Naive thymus-derived CD8-positive, alpha-beta T cell (primary cell): ENCODE results near the gene GPD2. TPM values are rescaled to one million over a fixed set of nuclear protein-coding genes. Genes with fewer than 3 reads are reported as not detected.
"Not testable (repeated sequence)": the region's sequence is repeated elsewhere in the genome, so short reads cannot be mapped to it uniquely, and the experiment has no call there.

Experiments
- ATAC-seq, 2 donors: fragments of 150-1000 bp; cut with Tn5 transposase in 1 of 2; sonication (Bioruptor Pico), chemical (Tn5 transposase) in 1 of 2; 1 replicate in 1 of 2; 2 replicates in 1 of 2; pipeline ENCODE4 v1.10.0; 2021; ENCODE audit warnings: mild to moderate bottlenecking in 2 of 2, moderate library complexity in 2 of 2
- POLR2A ChIA-PET: fragments of 350-600 bp; sonication (Branson Sonifier 250); formaldehyde crosslinking; loops from one replicate; lab custom pipeline; 2021; ENCODE audit warnings: antibody characterized with exemption; lab: Charles Lee
- DNase-seq, 10 donors: peaks; one replicate each; pipeline versions ENCODE4 v3.0.0 to v3.0.0-alpha.2; 2020 to 2022
- H3K27ac Mint-ChIP-seq, 10 donors: one replicate each; pipeline ENCODE4 v1.8.0; 2020 to 2022; ENCODE audit warnings: mild to moderate bottlenecking in 10 of 10, mixed read lengths in 10 of 10, moderate library complexity in 4 of 10, inconsistent platforms in 1 of 10
- H3K27me3 Mint-ChIP-seq, 5 donors: one replicate each; pipeline ENCODE4 v1.8.0; 2021 to 2022; ENCODE audit warnings: mixed read lengths in 5 of 5
- H3K36me3 Mint-ChIP-seq, 3 donors: one replicate each; pipeline ENCODE4 v1.8.0; 2020 to 2022; ENCODE audit warnings: mixed read lengths in 3 of 3, mild to moderate bottlenecking in 2 of 3, inconsistent platforms in 1 of 3
- H3K4me1 Mint-ChIP-seq, 4 donors: one replicate each; pipeline ENCODE4 v1.8.0; 2021 to 2022; ENCODE audit warnings: mixed read lengths in 4 of 4
- H3K4me3 Mint-ChIP-seq, 10 donors: one replicate each; pipeline ENCODE4 v1.8.0; 2020 to 2022; ENCODE audit warnings: mild to moderate bottlenecking in 10 of 10, mixed read lengths in 10 of 10, moderate library complexity in 6 of 10, inconsistent platforms in 1 of 10
- H3K9me3 Mint-ChIP-seq, 9 donors: one replicate each; pipeline ENCODE4 v1.8.0; 2020 to 2022; ENCODE audit warnings: mixed read lengths in 9 of 9, mild to moderate bottlenecking in 3 of 9, inconsistent platforms in 1 of 9, moderate library complexity in 1 of 9
- polyA plus RNA-seq, 3 donors: library from polyadenylated mRNA; unstranded; fragments of 300-500 nt; fragmentation: Illumina TruSeq; gene quantifications; one replicate each; pipeline ENCODE4 v1.2.3, GENCODE V29; 2021
- total RNA-seq, 8 experiments: library from RNA in 2 of 8; stranded (reverse) in 2 of 8; gene quantifications; one replicate each; pipeline ENCODE4 v1.2.3 and lab custom pipeline; 2021 to 2026

GPD2 gene
- total and polyA plus RNA-seq, 5 experiments from 2014 or later, result 3.0 to 10.2 (median 4.0) TPM

- POLR2A ChIA-PET, result interaction anchor here (1.4 kb wide), 1 partner anchor 255 kb away, joined by 6 read pairs; no protein-coding TSS in a partner anchor
- Mint-ChIP-seq H3K36me3 (peaks cover 0 to 4% (median 0%) of the 10 kb centered on the region in 3 donors), H3K27me3 (no peaks in the 10 kb centered on the region), H3K27ac (peak overlapping the region in 1 of 10 donors; percentile 60), H3K4me1 (peaks cover 0 to 2% (median 0%) of the 10 kb centered on the region in 4 donors), H3K4me3 (no peak overlapping the region), H3K9me3 (no peaks in the 10 kb centered on the region)
- ATAC-seq (peak; percentile 39 to 59), DNase-seq (peak in 7 of 10 donors; percentile 3 to 56 (median 46))
Measured at GRCh38 chr2:156589381-156590079, 153.4 kb downstream of the GPD2 start.

GRCh38 chr2:156590085-156590739, 154.0 kb downstream of the GPD2 start:
- POLR2A ChIA-PET, result interaction anchor here (1.4 kb wide), 1 partner anchor 255 kb away, joined by 6 read pairs; no protein-coding TSS in a partner anchor
- H3K4me1 Mint-ChIP-seq, result peaks cover 0 to 2% (median 0%) of the 10 kb centered on the region in 4 donors
- H3K9me3 Mint-ChIP-seq, result no peaks in the 10 kb centered on the region
- no peaks in the 10 kb centered on the region for H3K27me3 Mint-ChIP-seq
- no peaks in the 10 kb centered on the region for H3K36me3 Mint-ChIP-seq
- DNase-seq (no peak), ATAC-seq (no peak)
- H3K4me3 Mint-ChIP-seq, result no peak overlapping the region
- H3K27ac Mint-ChIP-seq, result peak overlapping the region in 1 of 10 donors; percentile 60

GRCh38 chr2:156592809-156593593, 156.8 kb downstream of the GPD2 start:
- Mint-ChIP-seq H3K9me3 (no peaks in the 10 kb centered on the region), H3K27me3 (peaks cover 0 to 4% (median 0%) of the 10 kb centered on the region in 5 donors), H3K36me3 (no peaks in the 10 kb centered on the region), H3K27ac (no peak overlapping the region), H3K4me3 (no peak overlapping the region), H3K4me1 (peaks cover 0 to 2% (median 0%) of the 10 kb centered on the region in 4 donors)
- no peak for ATAC-seq
- POLR2A ChIA-PET, result no interaction called here
- no peak for DNase-seq

GRCh38 chr2:156593594-156593921, 157.4 kb downstream of the GPD2 start:
- Mint-ChIP-seq H3K4me3 (no peak overlapping the region), H3K27ac (no peak overlapping the region), H3K36me3 (no peaks in the 10 kb centered on the region), H3K27me3 (peaks cover 0 to 4% (median 0%) of the 10 kb centered on the region in 5 donors), H3K9me3 (no peaks in the 10 kb centered on the region), H3K4me1 (peaks cover 0 to 2% (median 0%) of the 10 kb centered on the region in 4 donors)
- DNase-seq (no peak), ATAC-seq (no peak)
- POLR2A ChIA-PET, result no interaction called here

- H3K27me3 Mint-ChIP-seq, result peaks cover 3 to 18% (median 4%) of the 10 kb centered on the region in 5 donors
- no peak overlapping the region for H3K4me3 Mint-ChIP-seq
- no peak overlapping the region for H3K27ac Mint-ChIP-seq
- ATAC-seq, result no peak
- DNase-seq, result no peak
- POLR2A ChIA-PET, result no interaction called here
- no peaks in the 10 kb centered on the region for H3K4me1 Mint-ChIP-seq
- no peaks in the 10 kb centered on the region for H3K36me3 Mint-ChIP-seq
- no peaks in the 10 kb centered on the region for H3K9me3 Mint-ChIP-seq
Measured at GRCh38 chr2:156598563-156598962, 162.4 kb downstream of the GPD2 start.

GRCh38 chr2:156600196-156600595, 164.0 kb downstream of the GPD2 start:
- DNase-seq, result no peak
- H3K36me3 Mint-ChIP-seq, result no peaks in the 10 kb centered on the region
- no peaks in the 10 kb centered on the region for H3K4me1 Mint-ChIP-seq
- peaks cover 3 to 19% (median 6%) of the 10 kb centered on the region in 5 donors for H3K27me3 Mint-ChIP-seq
- H3K4me3 Mint-ChIP-seq, result no peak overlapping the region
- no peak overlapping the region for H3K27ac Mint-ChIP-seq
- ATAC-seq, result no peak
- no peaks in the 10 kb centered on the region for H3K9me3 Mint-ChIP-seq
- POLR2A ChIA-PET, result no interaction called here

GRCh38 chr2:156601855-156602551, 165.8 kb downstream of the GPD2 start:
- DNase-seq (no peak), ATAC-seq (no peak)
- Mint-ChIP-seq H3K27me3 (peaks cover 5 to 30% (median 8%) of the 10 kb centered on the region in 5 donors), H3K36me3 (no peaks in the 10 kb centered on the region), H3K27ac (no peak overlapping the region), H3K9me3 (no peaks in the 10 kb centered on the region), H3K4me3 (no peak overlapping the region), H3K4me1 (no peaks in the 10 kb centered on the region)
- POLR2A ChIA-PET, result no interaction called here

GRCh38 chr2:156602552-156602933, 166.4 kb downstream of the GPD2 start:
- no peaks in the 10 kb centered on the region for H3K36me3 Mint-ChIP-seq
- H3K27ac Mint-ChIP-seq, result no peak overlapping the region
- no peak overlapping the region for H3K4me3 Mint-ChIP-seq
- POLR2A ChIA-PET, result no interaction called here
- DNase-seq (no peak), ATAC-seq (no peak)
- H3K9me3 Mint-ChIP-seq, result no peaks in the 10 kb centered on the region
- H3K4me1 Mint-ChIP-seq, result no peaks in the 10 kb centered on the region
- H3K27me3 Mint-ChIP-seq, result peaks cover 5 to 30% (median 10%) of the 10 kb centered on the region in 5 donors

- H3K27ac Mint-ChIP-seq, result no peak overlapping the region
- peaks cover 2 to 12% (median 6%) of the 10 kb centered on the region in 5 donors for H3K27me3 Mint-ChIP-seq
- no peak for ATAC-seq
- POLR2A ChIA-PET, result no interaction called here
- no peak for DNase-seq
- no peaks in the 10 kb centered on the region for H3K9me3 Mint-ChIP-seq
- H3K4me1 Mint-ChIP-seq, result no peaks in the 10 kb centered on the region
- H3K36me3 Mint-ChIP-seq, result no peaks in the 10 kb centered on the region
- H3K4me3 Mint-ChIP-seq, result no peak overlapping the region
Measured at GRCh38 chr2:156615836-156616322, 179.7 kb downstream of the GPD2 start.

- H3K27me3 Mint-ChIP-seq, result peaks cover 2 to 29% (median 8%) of the 10 kb centered on the region in 5 donors
- ATAC-seq, H3K4me3 Mint-ChIP-seq, POLR2A ChIA-PET, H3K36me3 Mint-ChIP-seq, H3K27ac Mint-ChIP-seq, H3K4me1 Mint-ChIP-seq, DNase-seq, H3K9me3 Mint-ChIP-seq: not testable (repeated sequence)
Measured at GRCh38 chr2:156618071-156618470, 181.9 kb downstream of the GPD2 start.

GRCh38 chr2:156619021-156619539, 182.9 kb downstream of the GPD2 start:
- no peak overlapping the region for H3K27ac Mint-ChIP-seq
- peaks cover 0 to 7% (median 0%) of the 10 kb centered on the region in 9 donors for H3K9me3 Mint-ChIP-seq
- H3K27me3 Mint-ChIP-seq, result peaks cover 0 to 27% (median 6%) of the 10 kb centered on the region in 5 donors
- peaks cover 0 to 4% (median 0%) of the 10 kb centered on the region in 3 donors for H3K36me3 Mint-ChIP-seq
- no peaks in the 10 kb centered on the region for H3K4me1 Mint-ChIP-seq
- H3K4me3 Mint-ChIP-seq, result no peak overlapping the region
- ATAC-seq (no peak), DNase-seq (no peak)
- POLR2A ChIA-PET, result no interaction called here

- DNase-seq (no peak), ATAC-seq (no peak)
- H3K27ac Mint-ChIP-seq, result no peak overlapping the region
- H3K4me3 Mint-ChIP-seq, result no peak overlapping the region
- H3K36me3 Mint-ChIP-seq, result peaks cover 0 to 10% (median 0%) of the 10 kb centered on the region in 3 donors
- H3K4me1 Mint-ChIP-seq, result no peaks in the 10 kb centered on the region
- peaks cover 3 to 33% (median 12%) of the 10 kb centered on the region in 5 donors for H3K27me3 Mint-ChIP-seq
- H3K9me3 Mint-ChIP-seq, result peaks cover 0 to 12% (median 5%) of the 10 kb centered on the region in 9 donors
- POLR2A ChIA-PET, result no interaction called here
Measured at GRCh38 chr2:156622491-156622890, 186.3 kb downstream of the GPD2 start.
